ENCODE results near the gene FAM20A. TPM values are rescaled to one million over a fixed set of nuclear protein-coding genes. Genes with fewer than 3 reads are reported as not detected.

Gene FAM20A
- total RNA-seq, 1 donor: 63.3 TPM

DNA sequence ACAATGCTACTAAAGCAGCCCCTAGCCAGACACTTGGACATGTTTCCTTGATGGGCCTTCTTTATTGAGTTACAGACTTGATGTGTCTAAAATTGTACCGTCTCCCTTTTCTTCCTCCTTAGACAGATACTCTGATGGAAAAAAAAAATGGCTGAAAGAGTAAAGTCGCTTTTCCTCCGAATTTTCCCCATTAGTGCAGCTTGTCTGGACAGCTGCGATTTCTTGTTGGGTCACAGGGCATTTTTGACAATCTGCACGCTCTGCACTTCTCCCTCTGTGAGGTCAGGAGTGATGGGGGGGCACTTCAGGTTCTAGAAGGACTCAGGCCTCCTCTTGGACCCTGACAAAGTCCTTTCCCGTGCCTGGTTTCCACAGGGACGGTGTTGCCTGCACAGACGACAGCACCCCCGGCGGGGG is 89.9 kb downstream of the FAM20A start:
- peak overlapping the region; percentile 98 for H3K27ac ChIP-seq (ENCODE audit: low read depth, low read length)
- H3K36me3 ChIP-seq (ENCODE audit: insufficient read depth, low read length): peaks cover 13% of the 10 kb centered on the region
- peak; percentile 77 for DNase-seq (ENCODE audit: insufficient read length, low spot score, missing footprints)
- H3K4me2 ChIP-seq (ENCODE audit: insufficient read depth, low read length): peak overlapping the region; percentile 99
- H3K79me2 ChIP-seq (ENCODE audit: insufficient read depth, low read length): peaks cover 44% of the 10 kb centered on the region
- peak overlapping the region; percentile 80 for H3K4me3 ChIP-seq (ENCODE audit: insufficient read depth, low read length)
- peaks cover 27% of the 10 kb centered on the region for H3K4me1 ChIP-seq (ENCODE audit: insufficient read depth, low read length)
- peaks cover 30% of the 10 kb centered on the region for H4K20me1 ChIP-seq (ENCODE audit: insufficient read depth, low read length)
- TF ChIP-seq, protein P1, sequence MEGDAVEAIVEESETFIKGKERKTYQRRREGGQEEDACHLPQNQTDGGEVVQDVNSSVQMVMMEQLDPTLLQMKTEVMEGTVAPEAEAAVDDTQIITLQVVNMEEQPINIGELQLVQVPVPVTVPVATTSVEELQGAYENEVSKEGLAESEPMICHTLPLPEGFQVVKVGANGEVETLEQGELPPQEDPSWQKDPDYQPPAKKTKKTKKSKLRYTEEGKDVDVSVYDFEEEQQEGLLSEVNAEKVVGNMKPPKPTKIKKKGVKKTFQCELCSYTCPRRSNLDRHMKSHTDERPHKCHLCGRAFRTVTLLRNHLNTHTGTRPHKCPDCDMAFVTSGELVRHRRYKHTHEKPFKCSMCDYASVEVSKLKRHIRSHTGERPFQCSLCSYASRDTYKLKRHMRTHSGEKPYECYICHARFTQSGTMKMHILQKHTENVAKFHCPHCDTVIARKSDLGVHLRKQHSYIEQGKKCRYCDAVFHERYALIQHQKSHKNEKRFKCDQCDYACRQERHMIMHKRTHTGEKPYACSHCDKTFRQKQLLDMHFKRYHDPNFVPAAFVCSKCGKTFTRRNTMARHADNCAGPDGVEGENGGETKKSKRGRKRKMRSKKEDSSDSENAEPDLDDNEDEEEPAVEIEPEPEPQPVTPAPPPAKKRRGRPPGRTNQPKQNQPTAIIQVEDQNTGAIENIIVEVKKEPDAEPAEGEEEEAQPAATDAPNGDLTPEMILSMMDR (IDR thresholded peaks at IDR 0.05; ENCODE audit: extremely low read depth, low read depth, low read length): no peak
- H3K9me3 ChIP-seq (ENCODE audit: low read depth, low read length): no peaks in the 10 kb centered on the region
- H3K27me3 ChIP-seq (ENCODE audit: insufficient read depth, low read length): no peaks in the 10 kb centered on the region
- peak overlapping the region; percentile 94 for H2AFZ ChIP-seq (ENCODE audit: low read length)

DNA sequence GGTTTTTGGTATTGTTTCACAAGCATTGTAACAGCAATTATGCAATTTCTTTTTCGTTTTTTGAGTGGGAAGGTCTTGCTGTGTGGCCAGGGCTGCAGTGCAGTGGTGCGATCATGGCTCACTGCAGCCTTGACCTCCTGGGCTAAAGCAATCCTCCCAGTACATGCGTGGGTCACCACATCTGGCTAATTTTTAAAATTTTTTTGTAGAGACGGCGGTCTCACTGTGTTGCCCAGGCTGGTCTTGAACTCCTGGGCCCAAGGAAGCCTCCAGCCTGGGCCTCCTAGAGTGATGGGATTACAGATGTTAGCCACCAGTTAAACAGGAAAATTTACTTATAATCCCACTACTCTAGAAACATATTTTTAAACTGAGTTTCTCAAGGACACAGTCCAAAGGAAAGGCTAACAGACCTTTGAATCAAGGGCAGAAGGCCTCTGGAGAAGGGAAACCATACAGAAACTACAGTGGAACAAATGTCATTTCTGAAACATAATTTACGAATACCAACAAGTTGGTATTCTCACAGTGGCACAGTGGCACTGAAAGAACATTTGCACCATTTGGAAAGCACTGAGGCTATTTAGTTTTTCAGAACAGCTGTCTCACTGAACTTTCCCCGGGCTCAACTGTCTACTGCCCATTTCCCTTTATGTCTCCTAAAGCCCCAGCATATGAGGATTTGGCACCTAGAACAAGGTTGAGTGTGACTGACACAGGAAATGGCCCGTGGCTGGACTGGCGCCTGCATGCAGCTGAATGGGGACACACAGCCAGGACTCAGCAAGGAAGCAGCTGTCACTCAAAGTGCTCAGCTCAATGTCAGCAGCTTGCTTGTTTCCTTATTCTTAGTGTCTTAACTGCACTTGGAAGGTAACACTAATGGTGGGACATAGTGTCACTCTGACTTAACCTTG is 91.8 kb downstream of the FAM20A start:
- peaks cover 8% of the 10 kb centered on the region for H3K4me1 ChIP-seq (ENCODE audit: insufficient read depth, low read length)
- H3K27me3 ChIP-seq (ENCODE audit: insufficient read depth, low read length): no peaks in the 10 kb centered on the region
- H3K4me3 ChIP-seq (ENCODE audit: insufficient read depth, low read length): no peak overlapping the region
- no peak for DNase-seq (ENCODE audit: insufficient read length, low spot score, missing footprints)
- H4K20me1 ChIP-seq (ENCODE audit: insufficient read depth, low read length): peaks cover 16% of the 10 kb centered on the region
- no peak overlapping the region for H2AFZ ChIP-seq (ENCODE audit: low read length)
- H3K4me2 ChIP-seq (ENCODE audit: insufficient read depth, low read length): no peak overlapping the region
- no peaks in the 10 kb centered on the region for H3K36me3 ChIP-seq (ENCODE audit: insufficient read depth, low read length)
- H3K27ac ChIP-seq (ENCODE audit: low read depth, low read length): no peak overlapping the region
- H3K9me3 ChIP-seq (ENCODE audit: low read depth, low read length): no peaks in the 10 kb centered on the region
- peaks cover 25% of the 10 kb centered on the region for H3K79me2 ChIP-seq (ENCODE audit: insufficient read depth, low read length)
- TF ChIP-seq, protein P1 (IDR thresholded peaks at IDR 0.05; ENCODE audit: extremely low read depth, low read depth, low read length): no peak

DNA sequence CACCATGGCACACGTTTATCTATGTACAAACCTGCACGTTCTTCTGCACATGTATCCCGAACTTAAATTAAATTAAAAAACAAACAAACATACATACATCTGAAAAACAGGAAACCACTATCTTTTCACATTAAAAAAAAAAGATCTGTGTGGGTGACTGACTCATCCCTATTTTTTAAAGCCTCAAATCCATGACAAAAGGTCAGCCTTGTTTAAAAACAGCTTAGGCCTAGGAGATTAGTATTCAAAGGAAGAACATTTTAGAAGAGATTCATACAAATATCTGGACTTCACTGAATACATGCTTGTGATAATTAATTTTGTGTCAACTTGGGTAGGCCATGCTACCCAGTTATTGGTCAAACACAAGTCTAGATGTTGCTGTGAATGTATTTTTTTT is 93.6 kb downstream of the FAM20A start:
- Histone ChIP-seq H3K4me1 (ENCODE audit: insufficient read depth, low read length) (peaks cover 5% of the 10 kb centered on the region), H3K27me3 (ENCODE audit: insufficient read depth, low read length) (no peaks in the 10 kb centered on the region), H3K36me3 (ENCODE audit: insufficient read depth, low read length) (no peaks in the 10 kb centered on the region), H3K79me2 (ENCODE audit: insufficient read depth, low read length) (peaks cover 7% of the 10 kb centered on the region), H3K27ac (ENCODE audit: low read depth, low read length) (no peak overlapping the region), H3K4me2 (ENCODE audit: insufficient read depth, low read length) (no peak overlapping the region), H4K20me1 (ENCODE audit: insufficient read depth, low read length) (no peaks in the 10 kb centered on the region), H3K9me3 (ENCODE audit: low read depth, low read length) (no peaks in the 10 kb centered on the region), H3K4me3 (ENCODE audit: insufficient read depth, low read length) (no peak overlapping the region), H2AFZ (ENCODE audit: low read length) (no peak overlapping the region)
- DNase-seq (ENCODE audit: insufficient read length, low spot score, missing footprints): no peak
- TF ChIP-seq, protein P1 (IDR thresholded peaks at IDR 0.05; ENCODE audit: extremely low read depth, low read depth, low read length): no peak

DNA sequence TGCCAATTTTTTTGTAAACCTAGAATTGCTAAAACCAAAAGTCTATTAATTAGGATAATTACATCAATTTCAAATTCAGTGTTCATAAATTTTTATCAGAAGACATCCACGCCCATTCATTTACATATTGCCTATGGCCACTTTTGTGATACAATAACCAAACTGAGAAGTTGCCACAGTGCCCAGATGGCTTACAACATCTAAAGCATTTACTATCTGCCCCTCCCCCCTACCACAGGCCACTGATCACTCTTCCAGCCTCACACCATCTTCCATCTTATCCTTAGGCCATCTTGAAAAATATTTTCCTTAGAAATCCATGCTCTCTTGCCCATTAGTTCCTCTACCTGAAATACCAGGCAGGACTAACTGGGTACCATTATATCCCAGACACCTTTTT is 95.2 kb downstream of the FAM20A start:
- no peak overlapping the region for H3K27ac ChIP-seq (ENCODE audit: low read depth, low read length)
- DNase-seq (ENCODE audit: insufficient read length, low spot score, missing footprints): no peak
- H3K4me2 ChIP-seq (ENCODE audit: insufficient read depth, low read length): no peak overlapping the region
- no peak overlapping the region for H3K4me3 ChIP-seq (ENCODE audit: insufficient read depth, low read length)
- no peaks in the 10 kb centered on the region for H3K79me2 ChIP-seq (ENCODE audit: insufficient read depth, low read length)
- H3K36me3 ChIP-seq (ENCODE audit: insufficient read depth, low read length): no peaks in the 10 kb centered on the region
- H4K20me1 ChIP-seq (ENCODE audit: insufficient read depth, low read length): no peaks in the 10 kb centered on the region
- H3K27me3 ChIP-seq (ENCODE audit: insufficient read depth, low read length): peaks cover 3% of the 10 kb centered on the region
- H3K4me1 ChIP-seq (ENCODE audit: insufficient read depth, low read length): no peaks in the 10 kb centered on the region
- no peaks in the 10 kb centered on the region for H3K9me3 ChIP-seq (ENCODE audit: low read depth, low read length)
- H2AFZ ChIP-seq (ENCODE audit: low read length): no peak overlapping the region
- TF ChIP-seq, protein P1 (IDR thresholded peaks at IDR 0.05; ENCODE audit: extremely low read depth, low read depth, low read length): no peak
